NT2/D1 (cell line): ENCODE data around the gene LRRC61.

Experiments used
- SUZ12 ChIP-seq: IDR thresholded peaks from 2 replicates; pipeline ENCODE4 v1.6.1; 2011; ENCODE audit not compliant: insufficient read length, insufficient read depth; ENCODE audit errors: extremely low read depth
- ZNF274 ChIP-seq: IDR thresholded peaks from 2 replicates; pipeline ENCODE4 v1.6.1; 2011; ENCODE audit warnings: mild to moderate bottlenecking, low read depth, low read length

- TF ChIP-seq ZNF274, result no peak
- TF ChIP-seq SUZ12, result no peak
Measured at GRCh38 chr7:150307904-150308303, 15.3 kb upstream of the LRRC61 start.
